Activated effector memory CD4-positive, alpha-beta T cell treated with Interleukin-2 at 50 U/mL for 16 hours (primary cell): ENCODE data around the gene ENGASE.

ENCODE experiments used
- DNase-seq: peaks from one replicate; pipeline ENCODE4 v3.0.0-alpha.2; 2020

The ENGASE gene

DNA sequence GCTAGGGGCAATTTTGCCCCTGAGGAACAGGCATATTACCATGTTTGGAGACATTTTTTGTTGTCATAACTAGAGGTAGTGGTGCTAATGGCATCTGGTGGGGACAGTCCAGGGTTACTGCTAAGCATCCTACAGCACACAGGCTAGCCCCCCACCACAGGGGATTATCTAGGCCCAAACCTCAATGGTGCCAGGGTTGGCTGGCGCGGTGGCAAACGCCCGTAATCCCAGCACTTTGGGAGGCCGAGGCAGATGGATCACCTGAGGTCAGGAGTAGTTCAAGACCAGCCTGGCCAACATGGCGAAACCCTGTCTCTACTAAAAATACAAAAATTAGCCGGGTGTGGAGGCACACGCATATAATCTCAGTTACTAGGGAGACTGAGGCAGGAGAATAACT lies 35.5 kb upstream of the ENGASE start:
- no peak for DNase-seq

DNA sequence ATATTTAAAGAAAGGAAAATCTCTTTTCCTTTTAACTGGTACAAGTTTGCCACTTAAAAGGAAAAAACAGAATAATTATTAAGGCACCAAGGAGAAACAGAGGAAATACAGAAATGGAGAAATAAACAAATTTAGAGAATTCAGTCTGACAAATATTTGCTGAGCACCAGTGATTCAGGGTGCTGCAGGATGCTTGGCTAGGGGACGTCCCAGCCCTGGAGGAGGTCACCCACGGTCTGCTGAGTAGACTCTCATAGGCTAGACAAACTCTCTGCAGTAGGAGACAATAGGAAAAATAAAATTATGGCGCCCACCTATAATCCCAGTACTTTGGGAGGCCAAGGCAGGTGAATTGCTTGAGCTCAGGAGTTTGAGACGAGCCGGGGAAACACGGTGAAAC lies 34.7 kb upstream of the ENGASE start:
- DNase-seq, result no peak

GRCh38 chr17:79041041-79041570 lies 33.5 kb upstream of the ENGASE start:
- DNase-seq, result no peak

DNA sequence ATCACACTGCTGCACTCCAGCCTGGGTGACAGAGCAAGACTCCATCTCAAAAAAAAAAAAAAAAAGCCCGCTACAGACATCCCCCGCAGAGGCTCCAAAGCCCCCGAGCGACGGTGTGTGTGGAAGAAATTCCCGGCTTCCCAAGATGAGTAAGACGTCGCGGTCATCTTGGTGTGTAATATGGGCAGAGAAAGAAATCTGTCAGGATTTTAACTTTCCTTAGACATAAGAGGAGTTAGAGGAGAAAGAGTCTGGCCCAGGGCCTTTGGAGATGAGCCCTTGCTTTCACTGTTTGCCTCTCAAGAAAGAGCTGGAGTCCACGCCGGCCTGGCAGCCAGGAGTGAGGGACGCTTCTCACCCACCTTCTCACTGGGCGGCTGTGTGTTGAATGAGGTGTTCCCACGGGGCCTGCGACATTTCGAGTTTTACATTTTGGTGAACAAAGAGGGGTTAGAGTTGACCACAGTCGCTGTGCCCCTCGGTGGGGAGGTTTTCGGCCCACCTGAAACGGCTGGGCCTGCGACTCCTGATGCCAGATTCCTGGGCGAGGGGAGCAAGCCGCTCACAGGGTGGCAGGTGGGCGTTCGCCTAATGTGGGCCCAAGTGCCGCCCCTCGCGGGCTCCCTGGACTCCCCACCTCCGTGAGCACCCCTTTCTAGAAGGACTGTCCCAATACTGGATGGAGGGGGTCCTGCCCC lies 32.8 kb upstream of the ENGASE start:
- no peak for DNase-seq

GRCh38 chr17:79042421-79043190 lies 32.0 kb upstream of the ENGASE start:
- DNase-seq, result peak; percentile 52

- no peak for DNase-seq
These were observed 31.3 kb upstream of the ENGASE start for GRCh38 chr17:79043191-79043930.

GRCh38 chr17:79043931-79044320 lies 30.7 kb upstream of the ENGASE start:
- no peak for DNase-seq

GRCh38 chr17:79044462-79044861 lies 30.2 kb upstream of the ENGASE start:
- DNase-seq, result no peak

GRCh38 chr17:79045001-79045729 lies 29.5 kb upstream of the ENGASE start:
- no peak for DNase-seq

DNA sequence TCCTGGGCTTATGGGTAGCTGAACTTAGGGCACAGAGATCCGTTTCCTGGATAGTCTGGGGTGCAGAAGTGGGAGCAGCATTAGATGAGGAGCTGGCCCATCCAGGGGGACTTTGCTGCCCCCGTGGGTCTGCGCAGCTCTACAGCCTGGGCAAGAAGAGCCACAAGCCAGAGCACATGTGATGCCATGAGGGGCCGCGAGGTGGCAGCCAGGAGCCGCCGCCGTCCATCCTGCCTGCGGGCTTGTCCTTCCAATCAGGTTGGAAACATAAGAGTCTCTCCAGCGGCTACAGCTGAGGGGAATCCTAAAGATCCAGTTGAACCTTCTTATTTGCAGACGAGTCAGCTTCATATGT lies 28.8 kb upstream of the ENGASE start:
- DNase-seq, result peak; percentile 43

GRCh38 chr17:79046197-79046915 lies 28.3 kb upstream of the ENGASE start:
- no peak for DNase-seq

DNA sequence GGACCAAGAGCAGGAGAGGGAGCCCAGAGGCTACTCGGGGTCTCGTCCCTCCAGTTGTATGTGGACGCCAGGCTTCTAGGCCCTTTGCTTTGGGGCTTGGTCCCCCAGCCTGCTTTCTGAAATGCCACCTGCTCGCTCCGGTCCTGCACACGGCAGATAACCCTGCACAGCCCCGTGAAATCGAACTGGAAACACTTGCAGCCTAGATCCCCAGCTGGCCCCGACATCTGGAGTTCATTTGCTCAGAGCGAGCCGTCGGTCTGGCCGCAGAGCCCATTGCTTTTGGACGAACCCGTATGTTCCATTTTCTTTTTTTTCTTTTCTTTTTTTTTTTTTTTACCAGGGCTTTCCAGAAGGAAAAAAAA lies 27.7 kb upstream of the ENGASE start:
- no peak for DNase-seq

- DNase-seq, result no peak
These were observed 27.2 kb upstream of the ENGASE start for GRCh38 chr17:79047291-79047920.

- DNase-seq, result no peak
These were observed 26.4 kb upstream of the ENGASE start for GRCh38 chr17:79047923-79048825.

DNA sequence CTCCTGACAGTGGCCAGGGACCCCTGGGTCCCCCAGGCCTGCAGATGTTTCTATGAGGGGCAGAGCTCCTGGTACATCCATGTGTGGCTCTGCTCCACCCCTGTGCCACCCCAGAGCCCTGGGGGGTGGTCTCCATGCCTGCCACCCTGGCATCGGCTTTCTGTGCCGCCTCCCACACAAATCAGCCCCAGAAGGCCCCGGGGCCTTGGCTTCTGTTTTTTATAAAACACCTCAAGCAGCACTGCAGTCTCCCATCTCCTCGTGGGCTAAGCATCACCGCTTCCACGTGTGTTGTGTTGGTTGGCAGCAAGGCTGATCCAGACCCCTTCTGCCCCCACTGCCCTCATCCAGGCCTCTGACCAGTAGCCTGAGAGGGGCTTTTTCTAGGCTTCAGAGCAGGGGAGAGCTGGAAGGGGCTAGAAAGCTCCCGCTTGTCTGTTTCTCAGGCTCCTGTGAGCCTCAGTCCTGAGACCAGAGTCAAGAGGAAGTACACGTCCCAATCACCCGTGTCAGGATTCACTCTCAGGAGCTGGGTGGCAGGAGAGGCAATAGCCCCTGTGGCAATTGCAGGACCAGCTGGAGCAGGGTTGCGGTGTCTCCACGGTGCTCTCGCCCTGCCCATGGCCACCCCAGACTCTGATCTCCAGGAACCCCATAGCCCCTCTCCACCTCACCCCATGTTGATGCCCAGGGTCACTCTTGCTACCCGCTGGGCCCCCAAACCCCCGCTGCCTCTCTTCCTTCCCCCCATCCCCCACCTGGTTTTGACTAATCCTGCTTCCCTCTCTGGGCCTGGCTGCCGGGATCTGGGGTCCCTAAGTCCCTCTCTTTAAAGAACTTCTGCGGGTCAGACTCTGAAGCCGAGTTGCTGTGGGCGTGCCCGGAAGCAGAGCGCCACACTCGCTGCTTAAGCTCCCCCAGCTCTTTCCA lies 25.5 kb upstream of the ENGASE start:
- no peak for DNase-seq

- no peak for DNase-seq
These were observed 24.8 kb upstream of the ENGASE start for GRCh38 chr17:79049821-79050220.

GRCh38 chr17:79050551-79050950 lies 24.1 kb upstream of the ENGASE start:
- no peak for DNase-seq

- DNase-seq, result no peak
These were observed 23.3 kb upstream of the ENGASE start for GRCh38 chr17:79051306-79051705.

- no peak for DNase-seq
These were observed 22.5 kb upstream of the ENGASE start for GRCh38 chr17:79052131-79052530.
